ENCODE measurements around the gene TERB2. TPM values are rescaled to one million over a fixed set of nuclear protein-coding genes. Genes with fewer than 3 reads are reported as not detected.
"Not testable (repeated sequence)": the region's sequence is repeated elsewhere in the genome, so short reads cannot be mapped to it uniquely, and the experiment has no call there.

The TERB2 gene
- total RNA-seq, 1 experiment from 2014 or later = not detected

GRCh38 chr15:44988870-44989219 lies 32.4 kb downstream of the TERB2 start:
- in situ Hi-C loops (cut with HindIII; ENCODE audit: low pct_unique_long_range_greater_than_20kb, low sequenced_read_pairs); DNase-seq (ENCODE audit: low read depth): not testable (repeated sequence)

- DNase-seq (ENCODE audit: low read depth); in situ Hi-C loops (cut with HindIII; ENCODE audit: low pct_unique_long_range_greater_than_20kb, low sequenced_read_pairs): not testable (repeated sequence)
Observed at GRCh38 chr15:44997632-44998031, 41.1 kb downstream of the TERB2 start.

- in situ Hi-C loops (cut with HindIII; ENCODE audit: low pct_unique_long_range_greater_than_20kb, low sequenced_read_pairs) = no loop called here
- DNase-seq (ENCODE audit: low read depth) = no peak
Observed at GRCh38 chr15:44999105-44999504, 42.6 kb downstream of the TERB2 start.

- DNase-seq (ENCODE audit: low read depth); in situ Hi-C loops (cut with HindIII; ENCODE audit: low pct_unique_long_range_greater_than_20kb, low sequenced_read_pairs): not testable (repeated sequence)
Observed at GRCh38 chr15:45001180-45001579, 44.7 kb downstream of the TERB2 start.

GRCh38 chr15:45003731-45004410 lies 47.4 kb downstream of the TERB2 start:
- DNase-seq (ENCODE audit: low read depth) = not testable (repeated sequence)

GRCh38 chr15:45004590-45005175 lies 48.2 kb downstream of the TERB2 start:
- DNase-seq (ENCODE audit: low read depth); in situ Hi-C loops (cut with HindIII; ENCODE audit: low pct_unique_long_range_greater_than_20kb, low sequenced_read_pairs): not testable (repeated sequence)

More at GRCh38 chr15:45003731-45004410, 47.4 kb downstream of the TERB2 start:
- in situ Hi-C loops (cut with HindIII; ENCODE audit: low pct_unique_long_range_greater_than_20kb, low sequenced_read_pairs) = not testable (repeated sequence)

- in situ Hi-C loops (cut with HindIII; ENCODE audit: low pct_unique_long_range_greater_than_20kb, low sequenced_read_pairs) = no loop called here
Observed at GRCh38 chr15:45009046-45009445, 52.6 kb downstream of the TERB2 start.

GRCh38 chr15:45015114-45015513 lies 58.6 kb downstream of the TERB2 start:
- DNase-seq (ENCODE audit: low read depth); in situ Hi-C loops (cut with HindIII; ENCODE audit: low pct_unique_long_range_greater_than_20kb, low sequenced_read_pairs): not testable (repeated sequence)

More at GRCh38 chr15:45009046-45009445, 52.6 kb downstream of the TERB2 start:
- no peak for DNase-seq (ENCODE audit: low read depth)

GRCh38 chr15:45020222-45020900 lies 63.9 kb downstream of the TERB2 start:
- in situ Hi-C loops (cut with HindIII; ENCODE audit: low pct_unique_long_range_greater_than_20kb, low sequenced_read_pairs); DNase-seq (ENCODE audit: low read depth): not testable (repeated sequence)

GRCh38 chr15:45020901-45021259 lies 64.4 kb downstream of the TERB2 start:
- in situ Hi-C loops (cut with HindIII; ENCODE audit: low pct_unique_long_range_greater_than_20kb, low sequenced_read_pairs); DNase-seq (ENCODE audit: low read depth): not testable (repeated sequence)

- no peak for DNase-seq (ENCODE audit: low read depth)
- in situ Hi-C loops (cut with HindIII; ENCODE audit: low pct_unique_long_range_greater_than_20kb, low sequenced_read_pairs) = no loop called here
Observed at GRCh38 chr15:45021348-45021747, 64.9 kb downstream of the TERB2 start.

GRCh38 chr15:45022871-45023658 lies 66.6 kb downstream of the TERB2 start, which contains the start of gene SORD:
Gene SORD, plus strand, starts transcription at chr15:45023195. Its CDS starts 89 bp downstream, at chr15:45023284.
- DNase-seq (ENCODE audit: low read depth) = peak; percentile 81
- in situ Hi-C loops (cut with HindIII; ENCODE audit: low pct_unique_long_range_greater_than_20kb, low sequenced_read_pairs) = no loop called here

GRCh38 chr15:45023659-45024225 lies 67.3 kb downstream of the TERB2 start:
- no peak for DNase-seq (ENCODE audit: low read depth)
- in situ Hi-C loops (cut with HindIII; ENCODE audit: low pct_unique_long_range_greater_than_20kb, low sequenced_read_pairs) = no loop called here

GRCh38 chr15:45024649-45025048 lies 68.2 kb downstream of the TERB2 start:
- DNase-seq (ENCODE audit: low read depth); in situ Hi-C loops (cut with HindIII; ENCODE audit: low pct_unique_long_range_greater_than_20kb, low sequenced_read_pairs): not testable (repeated sequence)

- DNase-seq (ENCODE audit: low read depth); in situ Hi-C loops (cut with HindIII; ENCODE audit: low pct_unique_long_range_greater_than_20kb, low sequenced_read_pairs): not testable (repeated sequence)
Observed at GRCh38 chr15:45025627-45026026, 69.1 kb downstream of the TERB2 start.

GRCh38 chr15:45026651-45027190 lies 70.2 kb downstream of the TERB2 start:
- in situ Hi-C loops (cut with HindIII; ENCODE audit: low pct_unique_long_range_greater_than_20kb, low sequenced_read_pairs) = no loop called here
- no peak for DNase-seq (ENCODE audit: low read depth)

- in situ Hi-C loops (cut with HindIII; ENCODE audit: low pct_unique_long_range_greater_than_20kb, low sequenced_read_pairs) = no loop called here
- DNase-seq (ENCODE audit: low read depth) = no peak
Observed at GRCh38 chr15:45027220-45027619, 70.7 kb downstream of the TERB2 start.
